ENCODE results near the gene ACTR3.

ACTR3 gene

GRCh38 chr2:113876503-113877387, 13.1 kb upstream of the ACTR3 start:
- DNase-seq: no peak

- peak; percentile 69 for DNase-seq
Observed at GRCh38 chr2:113877711-113878598, 11.9 kb upstream of the ACTR3 start.

- DNase-seq: no peak
Observed at GRCh38 chr2:113878743-113879142, 11.1 kb upstream of the ACTR3 start.

- no peak for DNase-seq
Observed at GRCh38 chr2:113879457-113879856, 10.4 kb upstream of the ACTR3 start.

GRCh38 chr2:113886479-113887008, 3.3 kb upstream of the ACTR3 start:
- DNase-seq: peak; percentile 95

GRCh38 chr2:113887009-113887792, 2.7 kb upstream of the ACTR3 start:
- peak; percentile 32 for DNase-seq

GRCh38 chr2:113888641-113889470, 1.0 kb upstream of the ACTR3 start:
- DNase-seq: no peak

- peak; percentile 96 for DNase-seq
Observed at GRCh38 chr2:113890253-113891235, 655 bp downstream of the ACTR3 start.

- peak; percentile 62 for DNase-seq
Observed at GRCh38 chr2:113891265-113891959, 1.5 kb downstream of the ACTR3 start.

GRCh38 chr2:113892004-113892710, 2.3 kb downstream of the ACTR3 start:
- peak; percentile 30 for DNase-seq

- peak; percentile 65 for DNase-seq
Observed at GRCh38 chr2:113894156-113894743, 4.4 kb downstream of the ACTR3 start.

- peak; percentile 47 for DNase-seq
Observed at GRCh38 chr2:113895301-113895700, 5.4 kb downstream of the ACTR3 start.

GRCh38 chr2:113895819-113896563, 6.1 kb downstream of the ACTR3 start:
- DNase-seq: no peak

GRCh38 chr2:113896791-113897190, 6.9 kb downstream of the ACTR3 start:
- no peak for DNase-seq

- DNase-seq: peak; percentile 25
Observed at GRCh38 chr2:113898081-113898480, 8.2 kb downstream of the ACTR3 start.

- DNase-seq: no peak
Observed at GRCh38 chr2:113899166-113899565, 9.3 kb downstream of the ACTR3 start.

GRCh38 chr2:113901943-113902342, 12.1 kb downstream of the ACTR3 start:
- DNase-seq: peak; percentile 64

- DNase-seq: peak; percentile 68
Observed at GRCh38 chr2:113905886-113906285, 16.0 kb downstream of the ACTR3 start.
